Loucy (cell line): ENCODE measurements around the gene IL1B.

Source experiments
- CTCF ChIP-seq: fragments of 200-600 bp; sonication (generic); conservative IDR thresholded peaks from 2 replicates; pipeline ENCODE4 v1.5.1; 2014; ENCODE audit warnings: mild to moderate bottlenecking, antibody characterized with exemption, low read length
- EZH2phosphoT487 ChIP-seq: fragments of 200-600 bp; IDR thresholded peaks from 2 replicates; pipeline ENCODE4 v1.6.1; 2018; ENCODE audit warnings: antibody characterized with exemption, mild to moderate bottlenecking, moderate library complexity, borderline replicate concordance

GRCh38 chr2:112886291-112886690 lies 49.7 kb upstream of the IL1B start:
- TF ChIP-seq CTCF (no peak), EZH2phosphoT487 (no peak)
